Upper lobe of right lung (tissue), 1 donor: ENCODE measurements around the gene LAD1. TPM values are rescaled to one million over a fixed set of nuclear protein-coding genes. Genes with fewer than 3 reads are reported as not detected.

ENCODE experiments used
- ATAC-seq: fragments of 200-7000 bp; cut with Tn5 transposase; one replicate; pipeline ENCODE4 v1.9.1; 2020; ENCODE audit warnings: mild to moderate bottlenecking, moderate library complexity
- DNase-seq: peaks from one replicate; pipeline ENCODE4 v3.0.0-alpha.2; 2020
- H3K27ac ChIP-seq: fragments of 200-600 bp; one replicate; pipeline ENCODE4 v1.8.0; 2022
- H3K27me3 ChIP-seq: fragments of 200-600 bp; one replicate; pipeline ENCODE4 v1.8.0; 2022; ENCODE audit warnings: mild to moderate bottlenecking
- H3K36me3 ChIP-seq: fragments of 200-600 bp; one replicate; pipeline ENCODE4 v1.8.0; 2022
- H3K4me1 ChIP-seq: fragments of 200-600 bp; one replicate; pipeline ENCODE4 v1.8.0; 2022
- H3K4me3 ChIP-seq: fragments of 200-600 bp; one replicate; pipeline ENCODE4 v1.8.0; 2022; ENCODE audit warnings: mild to moderate bottlenecking
- H3K9me3 ChIP-seq: fragments of 200-600 bp; one replicate; pipeline ENCODE4 v1.8.0; 2022
- CTCF ChIP-seq: fragments of 200-600 bp; IDR thresholded peaks from one replicate; pipeline ENCODE4 v1.8.0; 2022; ENCODE audit warnings: antibody characterized with exemption
- intact Hi-C: fragments of 100-400 bp; cut with DNase I; formaldehyde crosslinking; loops from one replicate; pipeline ENCODE4 v1.11.0; 2022
- total RNA-seq: library from RNA; stranded (reverse); fragmentation: NEBNext Ultra II Directional; extraction: Animal tissue kit (Norgen Biotek cat#: 25700); gene quantifications from one replicate; pipeline ENCODE4 v1.2.1, GENCODE V29; 2021
- donor health status: DM: no; HTN: yes; CAD: no; lungs with severe emphysema.

LAD1 gene
- total RNA-seq, 1 donor from 2014 or later = 42.6 TPM

- no peak for TF ChIP-seq CTCF
- H3K4me1 ChIP-seq = no peaks in the 10 kb centered on the region
- no peaks in the 10 kb centered on the region for H3K9me3 ChIP-seq
- H3K4me3 ChIP-seq = no peak overlapping the region
- H3K27ac ChIP-seq = no peak overlapping the region
- no peaks in the 10 kb centered on the region for H3K36me3 ChIP-seq
- intact Hi-C loops = no loop called here
- ATAC-seq = peak; percentile 41
- no peak for DNase-seq
- no peaks in the 10 kb centered on the region for H3K27me3 ChIP-seq
Observed at GRCh38 chr1:201427963-201428362, 28.8 kb upstream of the LAD1 start.

GRCh38 chr1:201426479-201427310 lies 27.6 kb upstream of the LAD1 start:
- Histone ChIP-seq H3K9me3 (no peaks in the 10 kb centered on the region), H3K4me1 (no peaks in the 10 kb centered on the region), H3K36me3 (no peaks in the 10 kb centered on the region), H3K27me3 (no peaks in the 10 kb centered on the region), H3K27ac (no peak overlapping the region), H3K4me3 (no peak overlapping the region)
- DNase-seq (no peak), ATAC-seq (no peak)
- TF ChIP-seq CTCF = no peak
- intact Hi-C loops = no loop called here

- ATAC-seq (no peak), DNase-seq (no peak)
- Histone ChIP-seq H3K27me3 (no peaks in the 10 kb centered on the region), H3K9me3 (no peaks in the 10 kb centered on the region), H3K36me3 (no peaks in the 10 kb centered on the region), H3K4me1 (no peaks in the 10 kb centered on the region), H3K4me3 (no peak overlapping the region), H3K27ac (no peak overlapping the region)
- TF ChIP-seq CTCF = no peak
- intact Hi-C loops = no loop called here
Observed at GRCh38 chr1:201424146-201424545, 25.0 kb upstream of the LAD1 start.

GRCh38 chr1:201423655-201424054 lies 24.5 kb upstream of the LAD1 start:
- Histone ChIP-seq H3K4me1 (no peaks in the 10 kb centered on the region), H3K36me3 (no peaks in the 10 kb centered on the region), H3K27me3 (no peaks in the 10 kb centered on the region), H3K9me3 (no peaks in the 10 kb centered on the region), H3K27ac (no peak overlapping the region), H3K4me3 (no peak overlapping the region)
- TF ChIP-seq CTCF = no peak
- DNase-seq = no peak
- intact Hi-C loops = no loop called here
- no peak for ATAC-seq

GRCh38 chr1:201422436-201423030 lies 23.4 kb upstream of the LAD1 start:
- Histone ChIP-seq H3K27me3 (no peaks in the 10 kb centered on the region), H3K9me3 (no peaks in the 10 kb centered on the region), H3K27ac (no peak overlapping the region), H3K4me3 (no peak overlapping the region), H3K36me3 (no peaks in the 10 kb centered on the region), H3K4me1 (no peaks in the 10 kb centered on the region)
- intact Hi-C loops = no loop called here
- ATAC-seq (no peak), DNase-seq (no peak)
- TF ChIP-seq CTCF = no peak
